Mesothelial cell of epicardium (in vitro differentiated cells): ENCODE results near the gene TMEM61. TPM values are rescaled to one million over a fixed set of nuclear protein-coding genes. Genes with fewer than 3 reads are reported as not detected.

Experiments used
- DNase-seq, 2 experiments: peaks; one replicate each; pipeline ENCODE4 v3.0.0; 2021; ENCODE audit warnings: low spot score in 2 of 2; ENCODE audit not compliant: unreplicated experiment in 2 of 2
- H3K27ac Mint-ChIP-seq: 2 replicates; pipeline ENCODE4 v1.8.0; 2021; ENCODE audit warnings: mixed read lengths
- H3K27me3 Mint-ChIP-seq: 2 replicates; pipeline ENCODE4 v1.8.0; 2021; ENCODE audit warnings: low read depth, mixed read lengths
- H3K36me3 Mint-ChIP-seq: 2 replicates; pipeline ENCODE4 v1.8.0; 2021; ENCODE audit warnings: mixed read lengths
- H3K4me1 Mint-ChIP-seq: 2 replicates; pipeline ENCODE4 v1.8.0; 2021; ENCODE audit warnings: mixed read lengths
- H3K4me3 Mint-ChIP-seq: 2 replicates; pipeline ENCODE4 v1.8.0; 2021; ENCODE audit warnings: mild to moderate bottlenecking, moderate library complexity, mixed read lengths
- H3K9me3 Mint-ChIP-seq: 2 replicates; pipeline ENCODE4 v1.8.0; 2021; ENCODE audit warnings: mixed read lengths
- CTCF ChIP-seq: fragments of 200-600 bp; sonication (generic); IDR thresholded peaks from one replicate; pipeline ENCODE4 v1.5.0; 2021; ENCODE audit warnings: antibody characterized with exemption; ENCODE audit not compliant: unreplicated experiment
- total RNA-seq: library from RNA; stranded (reverse); gene quantifications from 3 replicates; pipeline ENCODE4 v1.2.1, GENCODE V29; 2021

The TMEM61 gene
- total RNA-seq, 1 donor from 2014 or later: 0.47 TPM

DNA sequence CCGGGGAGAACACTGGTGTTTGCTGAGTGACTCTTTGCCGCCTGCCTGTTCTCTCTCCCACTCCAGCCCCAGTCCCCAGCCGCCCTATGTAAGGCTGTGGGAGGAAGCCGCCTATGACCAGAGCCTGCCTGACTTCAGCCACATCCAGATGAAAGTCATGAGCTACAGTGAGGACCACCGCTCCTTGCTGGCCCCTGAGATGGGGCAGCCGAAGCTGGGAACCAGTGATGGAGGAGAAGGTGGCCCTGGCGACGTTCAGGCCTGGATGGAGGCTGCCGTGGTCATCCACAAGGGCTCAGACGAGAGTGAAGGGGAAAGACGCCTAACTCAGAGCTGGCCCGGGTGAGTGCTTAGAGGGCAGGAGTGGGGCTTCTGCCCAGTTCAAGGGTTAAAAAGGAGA, 26.5 kb downstream of the TMEM61 start:
- Mint-ChIP-seq H3K4me3 (no peak overlapping the region), H3K4me1 (no peaks in the 10 kb centered on the region), H3K27ac (no peak overlapping the region), H3K36me3 (peaks cover 2% of the 10 kb centered on the region), H3K27me3 (no peaks in the 10 kb centered on the region), H3K9me3 (peaks cover 6% of the 10 kb centered on the region)
- no peak for DNase-seq
- TF ChIP-seq CTCF: no peak

GRCh38 chr1:55007625-55008024, 27.2 kb downstream of the TMEM61 start:
- peaks cover 6% of the 10 kb centered on the region for H3K9me3 Mint-ChIP-seq
- no peak overlapping the region for H3K4me3 Mint-ChIP-seq
- peaks cover 4% of the 10 kb centered on the region for H3K27me3 Mint-ChIP-seq
- H3K27ac Mint-ChIP-seq: no peak overlapping the region
- TF ChIP-seq CTCF: no peak
- H3K4me1 Mint-ChIP-seq: no peaks in the 10 kb centered on the region
- peaks cover 2% of the 10 kb centered on the region for H3K36me3 Mint-ChIP-seq
- DNase-seq: no peak

DNA sequence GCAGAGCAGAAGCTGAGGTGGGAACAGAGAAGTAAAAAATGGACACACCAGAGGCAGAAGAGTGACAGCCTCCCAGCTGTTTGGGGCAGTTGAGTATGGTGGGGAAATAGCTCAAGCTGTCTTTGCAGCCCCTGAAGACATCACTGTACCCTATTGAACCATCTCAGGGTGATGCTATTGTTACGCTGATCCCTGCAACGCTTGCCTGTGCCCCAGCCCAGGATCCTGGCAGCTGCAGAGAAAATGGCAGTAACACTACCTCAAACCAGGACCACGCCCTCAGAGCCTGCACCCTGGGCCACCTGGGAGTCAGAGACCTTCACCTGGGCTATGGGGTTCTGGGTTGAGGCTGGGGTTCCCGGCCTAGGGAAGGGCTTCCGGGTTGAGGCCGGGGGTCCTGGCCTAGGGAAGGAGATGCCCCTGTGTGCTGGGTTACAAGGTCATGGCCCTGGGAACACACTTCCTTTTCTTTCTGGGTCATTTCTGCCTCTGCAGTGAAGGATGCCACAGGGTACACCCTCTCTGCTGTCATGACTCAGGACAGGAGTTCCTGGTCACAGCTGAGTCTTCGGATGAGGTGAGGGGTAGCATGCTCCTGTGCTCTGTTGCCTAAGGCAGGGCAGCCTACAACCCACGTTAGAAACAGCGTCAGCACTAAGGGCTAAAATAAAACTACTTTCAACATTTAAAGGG, 29.9 kb downstream of the TMEM61 start:
- Mint-ChIP-seq H3K4me3 (no peak overlapping the region), H3K27ac (no peak overlapping the region), H3K9me3 (peaks cover 6% of the 10 kb centered on the region), H3K4me1 (no peaks in the 10 kb centered on the region), H3K36me3 (peaks cover 2% of the 10 kb centered on the region), H3K27me3 (peaks cover 14% of the 10 kb centered on the region)
- no peak for TF ChIP-seq CTCF
- DNase-seq: no peak

DNA sequence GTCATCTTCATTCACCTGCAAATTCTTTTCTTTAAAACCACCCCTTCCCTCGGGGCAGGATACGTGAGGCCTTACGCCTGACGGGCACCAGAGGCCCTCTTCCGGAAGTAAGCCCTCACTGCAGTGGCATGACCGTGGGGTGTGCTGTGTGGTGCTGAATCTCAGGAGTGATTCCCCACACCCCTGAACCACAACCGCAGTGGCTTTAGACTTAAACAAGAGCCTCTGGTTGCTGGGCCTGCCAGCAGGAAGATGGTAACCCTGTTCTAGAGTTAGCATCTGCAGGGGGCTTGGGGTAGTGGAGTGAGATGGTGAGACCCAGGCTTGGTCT, 30.4 kb downstream of the TMEM61 start:
- TF ChIP-seq CTCF: no peak
- no peaks in the 10 kb centered on the region for H3K4me1 Mint-ChIP-seq
- no peak for DNase-seq
- peaks cover 6% of the 10 kb centered on the region for H3K9me3 Mint-ChIP-seq
- peaks cover 14% of the 10 kb centered on the region for H3K27me3 Mint-ChIP-seq
- no peak overlapping the region for H3K4me3 Mint-ChIP-seq
- peaks cover 2% of the 10 kb centered on the region for H3K36me3 Mint-ChIP-seq
- no peak overlapping the region for H3K27ac Mint-ChIP-seq

- Mint-ChIP-seq H3K36me3 (peaks cover 2% of the 10 kb centered on the region), H3K27ac (no peak overlapping the region), H3K4me3 (no peak overlapping the region), H3K9me3 (peaks cover 6% of the 10 kb centered on the region), H3K27me3 (peaks cover 14% of the 10 kb centered on the region), H3K4me1 (no peaks in the 10 kb centered on the region)
- no peak for DNase-seq
- no peak for TF ChIP-seq CTCF
These were observed 32.2 kb downstream of the TMEM61 start for GRCh38 chr1:55012661-55013060.

DNA sequence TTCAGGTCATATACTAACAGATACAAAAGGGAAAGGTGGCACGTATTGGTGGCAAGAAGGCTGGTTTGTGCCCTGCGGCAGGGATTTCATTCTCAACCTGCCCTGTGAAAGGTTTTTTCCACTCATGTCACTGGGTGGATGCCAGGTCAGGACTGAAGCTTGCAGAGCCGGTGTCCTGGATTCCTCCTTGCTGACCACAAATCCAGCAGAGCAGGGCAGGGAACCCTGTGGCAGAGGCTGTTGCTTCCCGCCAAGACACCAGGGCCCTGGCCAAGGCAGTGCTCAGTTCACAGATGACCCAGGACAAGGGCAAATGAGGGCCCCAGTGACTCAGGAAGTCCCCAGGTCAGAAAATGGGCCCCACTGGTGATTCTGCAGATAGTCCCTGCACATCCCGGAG, 34.7 kb downstream of the TMEM61 start:
- no peak for TF ChIP-seq CTCF
- Mint-ChIP-seq H3K9me3 (no peaks in the 10 kb centered on the region), H3K27me3 (peaks cover 14% of the 10 kb centered on the region), H3K36me3 (no peaks in the 10 kb centered on the region), H3K27ac (no peak overlapping the region), H3K4me3 (no peak overlapping the region), H3K4me1 (no peaks in the 10 kb centered on the region)
- no peak for DNase-seq
